T-cell (primary cell): ENCODE data around the gene ATAD3A. TPM values are rescaled to one million over a fixed set of nuclear protein-coding genes. Genes with fewer than 3 reads are reported as not detected.

ENCODE experiments used
- ATAC-seq, 4 experiments: fragments of 200-7000 bp in 3 of 4; fragments of 150-1000 bp in 1 of 4; cut with Tn5 transposase; replicated peaks in 1 of 4; 1 replicate in 3 of 4; 2 replicates in 1 of 4; pipeline ENCODE4 v1.10.0; 2021; ENCODE audit warnings: moderate library complexity in 3 of 4, mild to moderate bottlenecking in 2 of 4, moderate number of reproducible peaks in 1 of 4
- CTCF ChIA-PET, 2 donors: fragments of 300-600 bp; sonication (Branson Sonifier 250); formaldehyde crosslinking; loops; one replicate each; lab custom pipeline; 2022; ENCODE audit warnings: antibody characterized with exemption in 2 of 2; lab: Charles Lee
- POLR2A ChIA-PET, 2 donors: fragments of 300-600 bp; sonication (Branson Sonifier 250); formaldehyde crosslinking; loops; one replicate each; lab custom pipeline; 2022; ENCODE audit warnings: antibody characterized with exemption in 2 of 2; lab: Charles Lee
- DNase-seq, 35 experiments: peaks; one replicate each; pipeline versions ENCODE4 v3.0.0 to v3.0.0-alpha.2; 2013 to 2023
- H3K27ac ChIP-seq: one replicate; pipeline ENCODE4 v1.5.1; 2013; ENCODE audit warnings: low read length
- H3K27me3 ChIP-seq, 2 experiments: replicated peaks in 1 of 2; 1 replicate in 1 of 2; 2 replicates in 1 of 2; pipeline versions ENCODE4 v1.6.1 to v1.7.0; 2013; ENCODE audit warnings: low read length in 1 of 2, mixed read lengths in 1 of 2; ENCODE audit not compliant: control insufficient read depth in 2 of 2, insufficient read depth in 2 of 2; ENCODE audit errors: extremely low read depth in 1 of 2
- H3K36me3 ChIP-seq, 2 donors: 1 replicate in 1 of 2; 2 replicates in 1 of 2; pipeline versions ENCODE4 v1.6.1 to v1.7.0; 2013; ENCODE audit warnings: low read length in 1 of 2; ENCODE audit not compliant: control insufficient read depth in 2 of 2, insufficient read depth in 1 of 2; ENCODE audit errors: extremely low read depth in 1 of 2
- H3K4me1 ChIP-seq, 2 experiments: 1 replicate in 1 of 2; 2 replicates in 1 of 2; pipeline versions ENCODE4 v1.6.1 to v1.7.0; 2013; ENCODE audit warnings: low read length in 2 of 2, mixed read lengths in 1 of 2; ENCODE audit not compliant: insufficient read depth in 2 of 2, control insufficient read depth in 1 of 2; ENCODE audit errors: extremely low read depth in 1 of 2
- H3K4me3 ChIP-seq, 2 donors: 1 replicate in 1 of 2; 2 replicates in 1 of 2; pipeline versions ENCODE4 v1.5.1 to v1.7.0; 2013; ENCODE audit warnings: mild to moderate bottlenecking in 2 of 2, low read length in 1 of 2, moderate library complexity in 1 of 2; ENCODE audit not compliant: control insufficient read depth in 1 of 2; ENCODE audit errors: extremely low read depth in 1 of 2
- H3K9me3 ChIP-seq: 2 replicates; pipeline ENCODE4 v1.7.0; 2013
- H3K27ac Mint-ChIP-seq, 2 donors: one replicate each; pipeline ENCODE4 v1.8.0; 2020 to 2021; ENCODE audit warnings: mild to moderate bottlenecking in 2 of 2, mixed read lengths in 2 of 2
- H3K27me3 Mint-ChIP-seq, 2 donors: one replicate each; pipeline ENCODE4 v1.8.0; 2021 to 2022; ENCODE audit warnings: mixed read lengths in 2 of 2
- H3K36me3 Mint-ChIP-seq: one replicate; pipeline ENCODE4 v1.8.0; 2021; ENCODE audit warnings: mixed read lengths
- H3K4me1 Mint-ChIP-seq, 3 donors: one replicate each; pipeline ENCODE4 v1.8.0; 2020 to 2022; ENCODE audit warnings: mixed read lengths in 3 of 3, mild to moderate bottlenecking in 1 of 3
- H3K4me3 Mint-ChIP-seq, 3 donors: one replicate each; pipeline ENCODE4 v1.8.0; 2020 to 2022; ENCODE audit warnings: mild to moderate bottlenecking in 3 of 3, mixed read lengths in 3 of 3, moderate library complexity in 3 of 3
- H3K9me3 Mint-ChIP-seq, 3 donors: one replicate each; pipeline ENCODE4 v1.8.0; 2020 to 2022; ENCODE audit warnings: mixed read lengths in 3 of 3
- WGBS: methylation state at CpG from one replicate; pipeline ENCODE4 v1.1.5; 2013; ENCODE audit warnings: missing lambda C conversion rate; ENCODE audit not compliant: insufficient coverage; 5-methylcytosine and 5-hydroxymethylcytosine counted together
- total RNA-seq, 35 experiments: library from RNA in 6 of 35; stranded (reverse) in 6 of 35; fragments of 120-200 nt in 1 of 35; gene quantifications; one replicate each; pipeline versions ENCODE4 v1.2.1 to v1.2.4 and lab custom pipeline; 2013 to 2026

ATAD3A gene
- total RNA-seq, 5 donors from 2014 or later (not counting 1 experiment from before 2014, with no cell fraction given), result 24.6 to 42.5 (median 31.1) TPM

GRCh38 chr1:1536019-1536937 lies 24.3 kb downstream of the ATAD3A start:
- POLR2A ChIA-PET, result no interaction called here
- H3K4me3 ChIP-seq, result no peak overlapping the region
- peaks cover 0 to 9% of the 10 kb centered on the region in 2 experiments for H3K27me3 ChIP-seq
- Mint-ChIP-seq H3K27ac (no peak overlapping the region), H3K27me3 (no peaks in the 10 kb centered on the region), H3K4me3 (no peak overlapping the region), H3K36me3 (peaks cover 5% of the 10 kb centered on the region), H3K9me3 (peaks cover 0 to 6% (median 5%) of the 10 kb centered on the region in 3 donors), H3K4me1 (peaks cover 0 to 2% (median 0%) of the 10 kb centered on the region in 3 donors)
- peaks cover 0 to 19% of the 10 kb centered on the region in 2 experiments for H3K4me1 ChIP-seq
- DNase-seq (no peak), ATAC-seq (no peak)
- peaks cover 0 to 5% of the 10 kb centered on the region in 2 donors for H3K36me3 ChIP-seq
- 87% methylated on average over 48 of the region's 48 CpGs for WGBS
- no peaks in the 10 kb centered on the region for H3K9me3 ChIP-seq
- H3K27ac ChIP-seq, result no peak overlapping the region
- CTCF ChIA-PET, result no interaction called here

- H3K36me3 ChIP-seq, result peaks cover 1 to 9% of the 10 kb centered on the region in 2 donors
- no peak overlapping the region for H3K27ac Mint-ChIP-seq
- H3K27ac ChIP-seq, result no peak overlapping the region
- DNase-seq, result no peak
- 92% methylated on average over 15 of the region's 15 CpGs for WGBS
- ATAC-seq, result no peak
- H3K4me1 Mint-ChIP-seq, result peaks cover 0 to 5% (median 3%) of the 10 kb centered on the region in 3 donors
- no peaks in the 10 kb centered on the region for H3K9me3 ChIP-seq
- peaks cover 0 to 2% (median 2%) of the 10 kb centered on the region in 3 donors for H3K9me3 Mint-ChIP-seq
- H3K4me1 ChIP-seq, result peaks cover 0 to 20% of the 10 kb centered on the region in 2 experiments
- ChIA-PET POLR2A (interaction anchor here in 1 of 2 donors (0.6 kb wide), 1 partner anchor 16 kb away, joined by 11 read pairs; no protein-coding TSS in a partner anchor), CTCF (no interaction called here)
- no peak overlapping the region for H3K4me3 Mint-ChIP-seq
- peaks cover 0 to 9% of the 10 kb centered on the region in 2 experiments for H3K27me3 ChIP-seq
- H3K36me3 Mint-ChIP-seq, result peaks cover 6% of the 10 kb centered on the region
- no peaks in the 10 kb centered on the region for H3K27me3 Mint-ChIP-seq
- no peak overlapping the region for H3K4me3 ChIP-seq
Observed at GRCh38 chr1:1536938-1537546, 25.1 kb downstream of the ATAD3A start.

DNA sequence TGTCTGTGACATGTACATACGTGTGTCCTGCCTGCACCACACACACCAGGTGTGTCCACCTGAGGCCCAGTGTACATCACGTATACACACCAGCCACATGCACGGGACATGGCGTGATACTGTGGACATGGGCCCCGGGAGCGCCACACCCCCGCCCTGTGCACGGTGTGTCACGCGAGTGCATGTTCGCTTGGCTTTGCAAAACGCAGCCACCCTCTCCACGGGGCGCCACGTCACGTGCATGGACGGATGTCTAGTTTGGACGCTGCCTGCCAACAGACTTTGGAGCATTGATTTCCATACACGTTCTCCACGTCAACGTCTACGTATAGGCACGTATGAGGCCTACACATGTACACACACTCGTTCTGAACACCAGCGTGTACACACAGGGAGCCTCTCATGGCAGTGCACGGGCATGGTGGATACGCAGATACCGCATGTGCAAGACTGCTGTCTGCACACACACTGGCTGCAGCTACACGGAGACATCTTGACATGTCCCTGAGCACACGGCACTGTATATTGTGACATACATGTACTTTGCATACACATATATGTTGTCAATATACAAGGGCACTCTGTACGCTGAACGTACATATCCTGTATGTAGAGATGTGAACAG lies 25.8 kb downstream of the ATAD3A start:
- peaks cover 7 to 14% of the 10 kb centered on the region in 2 donors for H3K36me3 ChIP-seq
- H3K27ac Mint-ChIP-seq, result no peak overlapping the region
- H3K27me3 ChIP-seq, result peaks cover 0 to 9% of the 10 kb centered on the region in 2 experiments
- peaks cover 0 to 5% (median 3%) of the 10 kb centered on the region in 3 donors for H3K4me1 Mint-ChIP-seq
- H3K4me3 ChIP-seq, result no peak overlapping the region
- ChIA-PET CTCF (no interaction called here), POLR2A (no interaction called here)
- no peaks in the 10 kb centered on the region for H3K9me3 ChIP-seq
- 95% methylated on average over 28 of the region's 32 CpGs for WGBS
- no peaks in the 10 kb centered on the region for H3K27me3 Mint-ChIP-seq
- H3K4me1 ChIP-seq, result peaks cover 0 to 20% of the 10 kb centered on the region in 2 experiments
- ATAC-seq (no peak), DNase-seq (no peak)
- H3K4me3 Mint-ChIP-seq, result peak overlapping the region in 1 of 3 donors; percentile 13
- peaks cover 4% of the 10 kb centered on the region for H3K36me3 Mint-ChIP-seq
- no peaks in the 10 kb centered on the region for H3K9me3 Mint-ChIP-seq
- no peak overlapping the region for H3K27ac ChIP-seq

DNA sequence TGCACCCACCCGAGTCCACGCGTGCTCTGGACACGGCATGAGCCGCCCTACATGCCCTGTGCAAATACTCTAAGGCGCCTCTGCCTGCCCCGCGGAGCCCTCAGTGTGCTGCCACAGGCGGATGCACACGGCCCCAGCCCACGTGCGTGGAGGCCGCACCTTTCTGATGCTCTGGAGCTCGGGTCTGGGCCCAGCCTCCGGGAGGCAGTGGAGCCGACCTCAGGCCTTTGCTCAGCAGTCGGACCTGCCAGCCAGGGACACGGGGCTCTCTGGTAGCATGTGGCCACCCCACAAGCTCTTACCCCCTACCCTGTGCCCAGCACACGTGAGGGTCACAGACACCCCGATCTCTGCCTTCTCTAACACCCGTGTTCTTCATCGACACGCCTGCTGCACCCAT lies 26.4 kb downstream of the ATAD3A start:
- Mint-ChIP-seq H3K36me3 (peaks cover 4% of the 10 kb centered on the region), H3K9me3 (no peaks in the 10 kb centered on the region), H3K4me1 (peaks cover 0 to 5% (median 3%) of the 10 kb centered on the region in 3 donors), H3K4me3 (peak overlapping the region; percentile 43 to 67 (median 45)), H3K27me3 (no peaks in the 10 kb centered on the region), H3K27ac (no peak overlapping the region)
- DNase-seq, result no peak
- H3K27ac ChIP-seq, result no peak overlapping the region
- no peaks in the 10 kb centered on the region for H3K9me3 ChIP-seq
- ATAC-seq, result no peak
- peaks cover 10 to 14% of the 10 kb centered on the region in 2 donors for H3K36me3 ChIP-seq
- POLR2A ChIA-PET, result no interaction called here
- H3K4me1 ChIP-seq, result peaks cover 0 to 20% of the 10 kb centered on the region in 2 experiments
- CTCF ChIA-PET, result no interaction called here
- 91% methylated on average over 23 of the region's 23 CpGs for WGBS
- peaks cover 0 to 9% of the 10 kb centered on the region in 2 experiments for H3K27me3 ChIP-seq
- no peak overlapping the region for H3K4me3 ChIP-seq

- H3K27ac ChIP-seq, result no peak overlapping the region
- H3K36me3 Mint-ChIP-seq, result peaks cover 4% of the 10 kb centered on the region
- H3K4me3 Mint-ChIP-seq, result peak overlapping the region in 2 of 3 donors; percentile 45 to 67
Observed at GRCh38 chr1:1538989-1539309, 27.0 kb downstream of the ATAD3A start.

More at GRCh38 chr1:1538989-1539309, 27.0 kb downstream of the ATAD3A start:
- 91% methylated on average over 14 of the region's 18 CpGs for WGBS
- H3K4me1 Mint-ChIP-seq, result peaks cover 0 to 5% (median 3%) of the 10 kb centered on the region in 3 donors
- H3K27me3 Mint-ChIP-seq, result no peaks in the 10 kb centered on the region
- H3K36me3 ChIP-seq, result peaks cover 13 to 14% of the 10 kb centered on the region in 2 donors
- ChIA-PET POLR2A (no interaction called here), CTCF (interaction anchor here in 1 of 2 donors (0.6 kb wide), 1 partner anchor 8 kb away, joined by 3 read pairs; no protein-coding TSS in a partner anchor)
- H3K9me3 Mint-ChIP-seq, result no peaks in the 10 kb centered on the region
- no peak overlapping the region for H3K4me3 ChIP-seq
- no peak for DNase-seq
- no peak overlapping the region for H3K27ac Mint-ChIP-seq
- peaks cover 0 to 9% of the 10 kb centered on the region in 2 experiments for H3K27me3 ChIP-seq
- peaks cover 0 to 20% of the 10 kb centered on the region in 2 experiments for H3K4me1 ChIP-seq
- no peak for ATAC-seq
- no peaks in the 10 kb centered on the region for H3K9me3 ChIP-seq
